T-helper 22 cell (primary cell): ENCODE data around the gene ARF5.

Experiments used
- DNase-seq: peaks from one replicate; pipeline ENCODE4 v3.0.0-alpha.2; 2020; ENCODE audit warnings: low read depth

ARF5 gene

DNA sequence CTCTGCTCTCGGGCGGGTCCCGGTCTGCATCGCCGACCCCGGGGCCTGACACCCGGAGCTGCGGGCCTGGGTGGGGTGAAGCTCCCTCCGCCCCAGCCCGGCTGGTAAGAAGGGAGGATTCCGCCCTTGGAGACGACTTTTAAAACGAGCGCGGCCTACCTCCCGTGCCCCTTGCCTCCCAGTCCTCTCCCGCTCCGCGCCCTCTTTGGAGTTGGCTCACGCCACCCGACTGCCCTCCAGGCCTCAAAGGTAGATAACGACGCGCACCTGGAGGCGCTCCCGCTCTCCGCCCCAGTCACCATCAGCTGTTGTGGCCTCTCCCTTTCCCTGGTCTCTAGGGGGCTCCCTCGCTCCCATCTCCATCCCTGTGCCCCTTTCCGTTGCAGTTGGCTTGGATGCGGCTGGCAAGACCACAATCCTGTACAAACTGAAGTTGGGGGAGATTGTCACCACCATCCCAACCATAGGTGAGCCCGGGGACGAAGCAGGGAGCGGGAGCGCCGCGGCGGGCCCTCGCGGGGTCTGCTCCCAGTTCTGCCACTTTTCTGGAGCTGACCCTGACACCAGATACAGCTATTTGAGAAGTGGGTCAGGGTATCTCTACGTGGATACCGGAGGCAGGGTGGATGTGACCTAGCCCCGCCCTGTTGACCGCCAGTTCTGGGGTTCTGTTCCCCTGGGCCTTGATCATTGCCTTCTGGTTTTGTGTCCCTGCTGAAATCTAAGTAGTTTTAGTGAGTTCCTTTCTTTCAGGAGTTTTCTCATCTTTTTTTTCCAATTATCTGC, 679 bp downstream of the ARF5 start:
- no peak for DNase-seq

DNA sequence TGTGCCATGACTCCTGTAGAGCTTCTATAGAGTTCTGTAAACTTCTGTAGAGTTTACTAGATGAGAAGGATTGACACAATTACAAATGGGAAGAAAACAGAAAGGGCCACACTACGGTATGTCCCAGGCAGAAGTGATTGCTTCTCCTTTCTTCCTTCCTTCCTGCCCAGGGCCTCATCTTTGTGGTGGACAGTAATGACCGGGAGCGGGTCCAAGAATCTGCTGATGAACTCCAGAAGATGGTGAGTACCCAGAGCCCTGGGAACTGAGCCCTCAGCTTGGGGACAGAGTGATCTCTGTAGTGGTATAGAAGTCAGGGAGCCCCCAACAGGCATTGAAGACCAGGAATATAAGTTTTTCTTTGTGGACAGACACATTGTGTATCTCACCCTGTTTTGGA, 1.7 kb downstream of the ARF5 start:
- no peak for DNase-seq

- DNase-seq: no peak
Measured at GRCh38 chr7:127591189-127591588, 3.0 kb downstream of the ARF5 start.

GRCh38 chr7:127591591-127591990, 3.4 kb downstream of the ARF5 start:
- DNase-seq: no peak

GRCh38 chr7:127592550-127592949, 4.3 kb downstream of the ARF5 start:
- DNase-seq: no peak

- no peak for DNase-seq
Measured at GRCh38 chr7:127594490-127594889, 6.3 kb downstream of the ARF5 start.

DNA sequence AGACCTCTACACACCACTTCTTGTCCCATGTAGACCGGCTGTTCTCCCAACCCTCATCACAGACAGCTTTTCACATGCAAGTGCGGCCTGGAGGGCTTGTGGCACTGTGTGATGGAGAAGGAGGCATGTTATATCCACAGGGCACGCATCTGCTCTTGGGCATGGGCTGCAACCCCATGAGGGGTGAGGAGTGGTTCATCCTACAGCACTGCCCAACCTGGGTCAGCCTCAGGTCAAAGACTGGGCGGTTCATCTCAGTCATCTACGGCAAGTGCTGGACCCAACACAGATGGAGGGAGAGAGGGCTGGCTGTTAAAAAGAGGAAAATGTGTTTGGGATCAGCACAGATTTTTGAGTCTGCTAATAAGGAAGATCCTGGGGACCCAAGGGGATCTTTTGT, 7.5 kb downstream of the ARF5 start:
- no peak for DNase-seq

GRCh38 chr7:127598318-127598717, 10.1 kb downstream of the ARF5 start:
- no peak for DNase-seq

DNA sequence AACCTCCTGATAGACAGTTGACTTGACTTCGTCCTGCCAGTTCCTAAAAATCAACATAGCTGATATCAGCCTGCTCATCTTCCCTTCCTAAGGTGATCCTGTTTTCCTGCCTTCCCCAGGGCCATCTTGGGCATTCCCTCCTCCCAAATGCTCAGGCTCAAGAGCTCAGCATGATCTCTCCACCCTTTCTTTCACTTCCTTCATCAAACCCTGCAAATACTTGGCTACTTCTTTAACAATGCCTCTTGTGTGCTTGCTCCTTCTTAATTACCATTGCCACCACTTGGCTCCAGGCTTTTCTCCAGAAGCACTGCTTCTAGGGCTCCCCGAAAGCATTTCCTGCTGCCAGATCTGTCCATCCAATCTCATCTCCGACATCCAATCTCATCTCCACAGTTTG, 12.7 kb downstream of the ARF5 start:
- no peak for DNase-seq

DNA sequence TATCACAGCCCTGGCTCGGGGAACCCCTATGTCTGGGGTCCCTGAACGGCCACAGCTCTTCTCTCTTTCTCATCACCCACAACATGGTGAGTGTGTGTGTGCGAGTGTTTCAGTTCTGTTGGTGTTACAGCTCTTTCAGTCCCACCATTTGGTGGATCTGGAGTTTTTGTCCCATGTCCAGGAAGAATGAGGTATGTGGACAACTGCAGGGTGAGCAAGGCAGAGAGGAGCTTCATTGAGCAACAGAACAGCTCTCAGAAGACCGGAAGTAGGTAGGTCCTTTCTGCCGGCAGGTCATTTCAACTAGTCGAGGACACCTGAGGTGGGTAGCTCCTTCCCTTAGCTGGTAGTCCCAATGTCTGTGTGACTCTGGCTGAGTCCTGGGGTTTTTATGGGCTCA, 20.2 kb downstream of the ARF5 start:
- no peak for DNase-seq

DNA sequence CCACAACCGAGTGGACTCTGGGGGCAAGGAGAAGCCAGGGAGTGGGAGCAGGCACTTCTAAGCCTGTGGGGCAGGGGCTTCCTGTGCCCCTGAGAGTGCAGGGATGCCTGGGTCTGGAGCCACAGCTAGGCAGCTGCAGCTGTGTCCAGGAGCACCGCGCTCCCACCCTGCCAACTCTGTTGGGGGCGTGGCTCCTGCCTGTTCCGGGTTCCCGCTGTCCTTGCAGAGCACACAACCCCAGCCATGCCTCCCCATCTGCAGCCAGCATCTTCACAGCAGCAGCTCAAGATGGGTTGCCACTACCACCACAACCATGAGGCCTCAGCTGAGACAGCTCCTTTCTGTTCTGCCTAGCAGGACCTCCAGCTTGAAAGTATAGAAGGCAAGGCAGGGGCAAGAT, 21.1 kb downstream of the ARF5 start:
- DNase-seq: no peak

- no peak for DNase-seq
Measured at GRCh38 chr7:127612263-127612662, 24.1 kb downstream of the ARF5 start.

GRCh38 chr7:127616724-127617123, 28.5 kb downstream of the ARF5 start:
- DNase-seq: no peak

GRCh38 chr7:127618042-127618441, 29.8 kb downstream of the ARF5 start, which contains the start of gene PAX4:
Gene PAX4, minus strand, starts transcription at chr7:127618142. Its CDS starts 2,214 bp downstream, at chr7:127615928.
- no peak for DNase-seq

GRCh38 chr7:127618775-127619174, 30.6 kb downstream of the ARF5 start:
- no peak for DNase-seq

GRCh38 chr7:127619681-127620405, 31.6 kb downstream of the ARF5 start:
- DNase-seq: no peak

GRCh38 chr7:127620406-127621233, 32.4 kb downstream of the ARF5 start:
- no peak for DNase-seq

- DNase-seq: no peak
Measured at GRCh38 chr7:127625331-127625730, 37.1 kb downstream of the ARF5 start.

DNA sequence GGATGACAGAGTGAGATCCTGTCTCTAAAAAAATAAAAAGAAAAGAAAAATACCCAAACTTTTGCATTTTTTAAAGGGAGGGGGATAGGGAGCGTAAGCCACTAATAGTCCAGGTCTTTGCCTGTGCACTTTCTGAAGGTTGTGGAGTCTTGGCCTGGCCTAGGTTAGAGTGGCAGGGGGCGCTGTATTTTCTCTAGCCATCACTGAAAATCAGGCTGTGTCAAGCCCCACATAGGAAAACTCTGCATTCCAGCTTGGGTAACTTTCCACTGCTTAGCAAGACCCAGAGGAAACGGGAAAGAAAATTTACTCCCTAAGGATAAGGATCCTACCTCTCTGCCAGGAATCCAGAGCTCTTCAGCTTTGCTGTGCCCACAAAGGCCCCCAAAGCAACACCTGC, 40.2 kb downstream of the ARF5 start:
- no peak for DNase-seq

DNA sequence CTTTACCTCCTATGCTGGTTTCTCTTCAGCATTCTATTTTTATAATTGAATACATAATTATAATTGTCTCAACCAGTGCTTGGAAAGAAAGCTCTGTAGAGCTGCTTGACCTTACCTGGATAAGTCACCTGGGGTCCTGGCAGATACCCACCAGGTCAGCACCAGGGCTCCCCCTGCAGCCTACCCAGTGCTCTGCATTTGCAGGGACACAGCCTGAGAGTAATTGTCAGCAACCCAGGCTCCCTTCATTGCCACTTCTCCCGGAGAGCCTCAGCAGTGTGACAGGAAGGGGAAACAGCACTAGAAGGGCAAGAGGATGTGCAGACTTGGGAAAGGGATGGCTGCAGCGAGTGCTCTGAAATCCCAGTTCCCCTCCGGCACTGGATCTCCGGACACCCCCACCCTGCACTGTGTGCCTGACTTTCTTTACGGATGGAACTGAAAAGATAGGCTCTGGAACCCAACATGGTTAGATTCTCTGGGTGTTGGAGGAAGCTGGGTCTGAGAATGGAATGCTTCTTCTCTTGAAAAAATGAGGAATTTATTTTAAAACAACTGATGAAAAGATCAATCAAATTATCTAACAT, 41.1 kb downstream of the ARF5 start:
- no peak for DNase-seq

DNA sequence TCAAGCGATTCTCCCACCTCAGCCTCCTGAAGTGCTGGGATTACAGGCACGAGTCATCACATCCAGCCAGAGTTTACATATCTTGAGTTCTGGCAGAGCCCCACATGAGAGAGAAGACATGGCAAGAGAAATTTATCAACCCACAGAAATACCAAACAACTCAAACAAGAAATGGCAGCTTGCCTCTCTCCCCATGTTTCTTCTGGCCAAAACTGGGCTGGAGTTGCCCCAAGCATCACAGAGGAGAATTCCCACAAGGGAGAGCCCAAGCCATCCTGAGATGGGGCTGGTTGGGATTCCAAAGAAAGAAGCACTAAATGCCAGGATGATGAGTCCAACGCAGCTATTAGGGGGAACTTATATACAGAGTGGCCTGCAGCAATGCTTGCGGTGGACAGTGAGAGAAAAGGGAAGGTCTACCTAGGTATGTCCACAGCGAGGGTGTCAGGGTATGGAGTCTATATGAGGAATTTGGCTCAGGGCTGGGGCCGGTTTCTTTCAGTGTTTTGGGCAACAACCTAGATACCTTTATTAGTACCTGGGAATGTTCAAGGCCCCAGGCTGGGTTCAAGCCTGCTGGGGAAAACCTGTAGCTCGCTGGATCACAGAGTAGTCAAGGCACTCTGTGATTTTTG, 44.2 kb downstream of the ARF5 start:
- DNase-seq: no peak
